ENCODE results near the gene GCN1.

GCN1 gene

DNA sequence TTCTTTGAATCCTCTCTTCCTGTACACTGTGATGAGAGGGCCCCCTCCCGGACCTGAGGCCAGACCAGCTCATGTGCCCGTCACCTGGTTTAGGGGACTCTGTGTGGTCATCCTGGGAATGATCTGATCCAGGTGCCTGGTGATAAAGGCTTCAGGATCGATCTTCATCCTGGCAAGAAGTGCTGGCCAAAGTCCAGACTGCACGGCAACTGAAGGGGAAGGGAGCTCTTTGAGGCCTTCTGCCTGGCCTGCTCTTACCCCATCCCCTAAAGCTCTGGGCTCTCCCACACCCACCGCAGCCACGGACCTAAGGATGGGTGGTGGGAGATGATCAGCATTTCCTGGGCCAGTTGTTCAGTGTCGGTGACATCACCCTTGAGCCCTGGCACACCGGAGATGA is 31.8 kb downstream of the GCN1 start:
- no peak for DNase-seq (ENCODE audit: low spot score)
- ChIA-PET POLR2A (ENCODE audit: low non-redundant PET) (no interaction called here), CTCF (no interaction called here)
- TF ChIP-seq, protein P1, sequence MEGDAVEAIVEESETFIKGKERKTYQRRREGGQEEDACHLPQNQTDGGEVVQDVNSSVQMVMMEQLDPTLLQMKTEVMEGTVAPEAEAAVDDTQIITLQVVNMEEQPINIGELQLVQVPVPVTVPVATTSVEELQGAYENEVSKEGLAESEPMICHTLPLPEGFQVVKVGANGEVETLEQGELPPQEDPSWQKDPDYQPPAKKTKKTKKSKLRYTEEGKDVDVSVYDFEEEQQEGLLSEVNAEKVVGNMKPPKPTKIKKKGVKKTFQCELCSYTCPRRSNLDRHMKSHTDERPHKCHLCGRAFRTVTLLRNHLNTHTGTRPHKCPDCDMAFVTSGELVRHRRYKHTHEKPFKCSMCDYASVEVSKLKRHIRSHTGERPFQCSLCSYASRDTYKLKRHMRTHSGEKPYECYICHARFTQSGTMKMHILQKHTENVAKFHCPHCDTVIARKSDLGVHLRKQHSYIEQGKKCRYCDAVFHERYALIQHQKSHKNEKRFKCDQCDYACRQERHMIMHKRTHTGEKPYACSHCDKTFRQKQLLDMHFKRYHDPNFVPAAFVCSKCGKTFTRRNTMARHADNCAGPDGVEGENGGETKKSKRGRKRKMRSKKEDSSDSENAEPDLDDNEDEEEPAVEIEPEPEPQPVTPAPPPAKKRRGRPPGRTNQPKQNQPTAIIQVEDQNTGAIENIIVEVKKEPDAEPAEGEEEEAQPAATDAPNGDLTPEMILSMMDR (conservative IDR thresholded peaks at IDR 0.05; ENCODE audit: low read depth): no peak
- H3K27ac ChIP-seq: no peak overlapping the region; the same call in 1 of the 2 replicates

- ChIA-PET CTCF (interaction anchor here (0.6 kb wide), 1 partner anchor 14 kb away, joined by 3 read pairs; no protein-coding TSS in a partner anchor), POLR2A (ENCODE audit: low non-redundant PET) (no interaction called here)
- no peak overlapping the region for H3K27ac ChIP-seq
- no peak for DNase-seq (ENCODE audit: low spot score)
- TF ChIP-seq, protein P1 (conservative IDR thresholded peaks at IDR 0.05; ENCODE audit: low read depth): no peak
These were observed 32.7 kb downstream of the GCN1 start for GRCh38 chr12:120161852-120162251.

GRCh38 chr12:120159509-120160237 is 34.8 kb downstream of the GCN1 start:
- ChIA-PET CTCF (interaction anchor here (0.7 kb wide), 1 partner anchor 92 kb away, joined by 3 read pairs; no protein-coding TSS in a partner anchor), POLR2A (ENCODE audit: low non-redundant PET) (no interaction called here)
- DNase-seq (ENCODE audit: low spot score): no peak
- TF ChIP-seq, protein P1 (conservative IDR thresholded peaks at IDR 0.05; ENCODE audit: low read depth): no peak
- peak overlapping the region; percentile 26 for H3K27ac ChIP-seq

GRCh38 chr12:120158351-120158750 is 36.2 kb downstream of the GCN1 start:
- POLR2A ChIA-PET (ENCODE audit: low non-redundant PET): no interaction called here
- no peak overlapping the region for H3K27ac ChIP-seq
- TF ChIP-seq, protein P1 (conservative IDR thresholded peaks at IDR 0.05; ENCODE audit: low read depth): no peak
- no peak for DNase-seq (ENCODE audit: low spot score)
- CTCF ChIA-PET: interaction anchor here (1.0 kb wide), 1 partner anchor 11 kb away, joined by 3 read pairs; no protein-coding TSS in a partner anchor

GRCh38 chr12:120157678-120158077 is 36.8 kb downstream of the GCN1 start:
- TF ChIP-seq, protein P1 (conservative IDR thresholded peaks at IDR 0.05; ENCODE audit: low read depth): no peak
- H3K27ac ChIP-seq: no peak overlapping the region
- ChIA-PET CTCF (interaction anchor here (1.0 kb wide), 1 partner anchor 10 kb away, joined by 3 read pairs; no protein-coding TSS in a partner anchor), POLR2A (ENCODE audit: low non-redundant PET) (no interaction called here)
- no peak for DNase-seq (ENCODE audit: low spot score)

- TF ChIP-seq, protein P1 (conservative IDR thresholded peaks at IDR 0.05; ENCODE audit: low read depth): no peak
- ChIA-PET POLR2A (ENCODE audit: low non-redundant PET) (no interaction called here), CTCF (no interaction called here)
- no peak for DNase-seq (ENCODE audit: low spot score)
- no peak overlapping the region for H3K27ac ChIP-seq
These were observed 37.9 kb downstream of the GCN1 start for GRCh38 chr12:120156315-120157259.
